GM18505 (cell line): ENCODE results near the gene CD247.

Source experiments
- ATAC-seq: cut with Tn5 transposase; IDR thresholded peaks from one replicate; pipeline ENCODE4 v1.9.1; 2021; ENCODE audit not compliant: unreplicated experiment
- POLR2A ChIP-seq: IDR thresholded peaks from 4 replicates; pipeline ENCODE4 v1.6.1; 2011; ENCODE audit warnings: borderline replicate concordance; ENCODE audit not compliant: insufficient read depth, insufficient read length; ENCODE audit errors: extremely low read depth

CD247 gene

DNA sequence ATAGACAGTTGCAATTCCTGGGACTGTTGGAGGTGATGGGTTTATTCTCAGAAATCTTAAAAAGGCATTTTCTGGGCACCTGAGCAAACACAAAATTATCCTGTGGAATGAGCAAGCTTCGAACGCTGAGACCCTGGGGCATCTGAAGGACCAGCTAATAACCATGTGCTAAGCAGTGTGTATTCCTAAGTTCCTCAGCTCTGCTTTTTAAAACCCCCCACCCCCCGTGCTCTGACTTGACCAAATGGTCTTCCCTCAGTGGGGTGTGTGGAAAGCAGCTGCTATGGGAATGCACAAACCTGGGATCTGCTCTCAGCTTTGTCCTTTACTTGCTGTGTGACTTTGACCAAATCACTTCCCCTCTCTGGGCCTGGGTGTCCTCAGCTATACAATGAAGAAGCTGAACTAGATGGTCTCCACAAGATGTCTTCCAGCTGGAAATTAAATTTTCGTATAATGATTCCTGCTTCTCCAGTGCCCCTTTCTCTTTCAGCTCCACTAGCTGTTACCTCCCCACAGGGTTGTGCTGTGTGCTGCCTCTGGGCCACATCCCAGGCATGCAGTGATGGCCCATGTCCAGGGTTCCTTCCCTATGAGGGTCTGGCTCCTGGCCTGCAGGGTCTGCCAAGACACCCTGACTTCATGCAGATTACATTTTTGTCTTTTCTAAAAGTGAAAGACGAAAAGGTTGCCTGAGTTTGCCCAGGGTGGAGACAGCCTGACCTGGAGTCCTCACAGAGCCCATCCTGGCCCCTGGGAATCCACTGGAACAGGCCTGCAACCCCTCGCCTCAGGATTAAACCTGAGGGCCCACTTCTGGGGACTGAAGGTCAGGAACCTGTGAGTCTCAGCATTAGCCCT, 14.9 kb upstream of the CD247 start:
- ATAC-seq, result no peak
- no peak for TF ChIP-seq POLR2A

DNA sequence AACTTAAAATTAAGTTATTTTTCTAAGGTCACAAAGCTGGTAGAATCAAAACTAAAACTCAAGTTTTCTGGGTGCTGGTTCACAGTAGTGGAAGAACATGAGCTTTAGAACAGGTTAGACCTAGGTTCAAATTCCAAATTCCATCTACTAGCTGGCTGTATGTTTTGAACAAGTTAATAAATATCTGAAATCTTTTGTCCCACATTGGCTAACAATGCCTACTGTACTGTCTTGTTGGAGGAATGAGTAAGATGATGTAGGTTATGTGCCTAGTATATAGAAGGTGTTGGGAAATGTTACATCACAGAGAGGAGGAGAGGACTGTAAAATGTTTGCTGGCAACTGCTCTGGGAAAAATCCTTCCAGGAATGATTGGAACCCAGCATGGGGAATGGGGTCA, 14.0 kb upstream of the CD247 start:
- TF ChIP-seq POLR2A, result no peak
- ATAC-seq, result no peak

- no peak for TF ChIP-seq POLR2A
- no peak for ATAC-seq
Observed at GRCh38 chr1:167529829-167530474, 11.6 kb upstream of the CD247 start.

DNA sequence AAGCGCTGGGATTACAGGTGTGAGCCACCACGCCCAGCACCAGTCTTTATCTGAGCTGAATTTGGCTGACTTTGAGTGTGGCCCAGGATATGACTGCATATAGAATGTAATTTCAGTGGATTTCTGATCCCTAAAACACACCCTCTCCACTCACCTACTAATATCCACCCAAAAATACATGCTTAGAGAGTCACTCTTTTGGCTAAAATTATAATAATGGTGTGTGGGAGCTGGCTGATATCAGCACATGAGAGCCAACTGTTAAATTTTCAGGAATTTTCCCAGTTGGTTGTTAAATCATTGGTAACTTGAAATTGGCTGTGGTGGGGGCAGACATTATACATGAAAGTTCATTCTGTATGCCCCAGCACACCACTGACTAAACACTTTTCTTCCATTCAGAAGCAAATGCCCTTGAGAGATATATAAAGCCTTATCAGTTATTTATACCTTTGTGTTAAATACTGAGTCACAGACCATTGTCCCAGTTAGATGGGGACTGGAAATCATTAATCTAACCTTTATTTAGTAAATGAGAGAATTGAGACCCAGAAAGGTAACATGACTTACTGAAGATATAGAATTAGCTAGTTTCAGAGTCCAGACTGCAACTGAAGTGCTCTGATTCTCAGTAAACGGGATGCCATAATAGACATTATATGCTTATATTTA, 9.9 kb upstream of the CD247 start:
- ATAC-seq, result no peak
- no peak for TF ChIP-seq POLR2A

- TF ChIP-seq POLR2A, result no peak
- no peak for ATAC-seq
Observed at GRCh38 chr1:167526667-167527383, 8.5 kb upstream of the CD247 start.

GRCh38 chr1:167524651-167525050, 6.3 kb upstream of the CD247 start:
- no peak for TF ChIP-seq POLR2A
- no peak for ATAC-seq

- TF ChIP-seq POLR2A, result no peak
- no peak for ATAC-seq
Observed at GRCh38 chr1:167522246-167522645, 3.9 kb upstream of the CD247 start.

DNA sequence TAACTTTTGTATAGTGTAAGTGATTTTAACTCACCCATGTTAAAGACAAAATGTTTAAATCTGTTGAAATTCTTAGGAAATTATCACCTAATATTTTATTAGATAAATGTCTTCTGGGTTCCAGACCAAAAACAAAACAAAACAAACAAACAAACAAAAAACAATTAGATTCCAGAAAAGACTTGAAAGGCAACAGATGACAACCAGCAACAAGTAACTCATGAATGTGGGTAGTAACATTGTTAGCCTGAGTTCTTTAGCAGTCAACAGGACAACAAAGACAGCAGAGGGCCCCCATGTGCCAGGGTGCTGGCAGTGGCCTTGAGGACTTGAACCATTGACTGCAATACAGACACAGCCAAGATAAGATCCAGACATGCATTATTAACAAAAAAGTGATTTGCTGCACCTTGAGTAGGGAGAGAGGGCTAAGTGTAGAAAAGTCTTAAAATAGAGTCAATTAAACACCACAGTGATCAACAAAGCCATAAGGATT, 2.4 kb upstream of the CD247 start:
- no peak for TF ChIP-seq POLR2A
- ATAC-seq, result no peak

DNA sequence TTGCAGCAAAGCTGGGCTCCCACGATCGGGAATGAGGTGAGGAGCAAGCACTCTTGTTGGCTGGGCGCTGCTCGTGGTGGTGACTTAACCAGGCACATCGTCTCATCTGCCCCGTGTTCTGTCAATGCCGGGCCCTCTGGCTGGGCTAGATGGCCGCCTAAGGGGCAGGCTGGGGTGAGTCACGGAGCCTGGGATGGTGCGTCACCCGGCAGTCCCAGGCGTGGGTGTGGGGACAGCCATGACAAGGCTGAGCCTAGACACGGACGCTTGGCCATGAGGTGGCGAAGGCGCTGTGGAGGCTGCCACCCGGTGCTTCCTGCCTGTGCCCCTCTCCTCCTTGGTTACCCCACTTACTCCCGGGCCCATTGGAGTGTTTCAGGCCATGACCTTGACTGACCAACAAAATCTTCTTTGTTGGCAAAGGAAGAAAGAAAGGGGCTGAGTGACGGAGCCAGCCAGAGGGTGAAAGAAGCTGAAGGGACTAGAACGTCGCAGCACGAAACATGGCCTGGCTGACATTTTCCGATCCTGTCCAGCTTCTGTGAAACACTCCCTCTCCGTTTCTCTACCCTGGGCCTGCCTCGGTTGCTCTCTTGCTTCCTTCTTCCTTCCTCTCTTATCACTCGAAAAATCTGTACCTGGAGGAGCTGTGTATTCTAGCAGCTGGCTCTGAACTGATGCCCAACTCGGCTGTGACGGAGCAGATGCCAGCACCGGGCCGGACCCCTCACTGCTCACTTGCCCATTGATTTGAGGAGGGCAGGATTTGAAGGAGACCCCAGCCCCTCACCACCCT, 596 bp downstream of the CD247 start:
- TF ChIP-seq POLR2A, result no peak
- no peak for ATAC-seq

DNA sequence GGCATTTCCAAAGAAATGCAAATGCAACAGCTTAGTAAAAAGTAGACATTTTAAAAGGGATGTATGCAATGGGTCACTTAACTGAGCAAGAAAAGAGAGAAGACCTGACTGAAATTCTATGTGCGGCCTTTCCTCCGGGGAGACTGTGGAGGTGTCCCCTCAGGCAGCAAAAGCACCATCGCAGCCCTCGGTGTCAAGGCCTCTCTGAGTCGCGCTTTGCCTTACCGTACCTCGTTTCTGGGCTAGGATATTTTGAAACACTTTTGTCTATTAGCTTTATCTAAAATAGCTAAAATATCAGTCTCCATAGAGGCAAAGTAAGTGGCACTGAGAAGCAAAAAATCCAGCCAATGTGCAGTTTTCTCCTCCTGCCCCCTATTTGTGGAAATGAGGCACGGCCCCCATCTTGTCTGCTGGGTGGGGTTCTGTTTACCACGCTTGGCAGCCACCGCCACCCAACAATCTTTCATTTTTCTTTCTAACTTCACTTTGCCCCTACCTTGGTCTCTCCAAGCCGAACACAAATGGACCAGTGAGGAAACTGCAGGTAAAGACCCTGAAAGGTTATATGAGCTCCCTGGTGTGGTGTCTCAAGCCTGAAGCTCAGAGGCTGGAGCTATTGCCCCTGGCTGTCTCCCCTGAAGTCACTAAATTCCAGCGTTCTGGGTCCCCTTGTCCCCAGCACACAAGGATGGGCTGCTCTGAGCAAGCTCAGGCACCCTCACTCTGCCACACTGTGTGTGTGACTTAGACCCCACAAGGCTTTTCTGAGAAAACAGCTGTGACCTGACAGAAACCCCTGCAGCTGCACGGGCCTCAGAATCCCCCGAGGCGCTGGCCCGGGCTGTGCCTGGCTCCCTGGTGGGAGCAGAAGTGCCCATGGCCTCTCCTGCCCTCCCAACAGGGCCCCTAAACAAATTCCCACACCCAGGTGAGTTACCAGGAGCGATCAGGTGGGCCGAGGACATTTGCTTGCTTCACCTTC, 1.6 kb downstream of the CD247 start:
- no peak for TF ChIP-seq POLR2A
- no peak for ATAC-seq

GRCh38 chr1:167515893-167516321, 2.4 kb downstream of the CD247 start:
- no peak for ATAC-seq

More at GRCh38 chr1:167515893-167516321, 2.4 kb downstream of the CD247 start:
- no peak for TF ChIP-seq POLR2A
